Sigmoid colon (tissue), 3 donors: ENCODE data around the gene PSAP.

Source experiments
- POLR2A ChIP-seq, 2 donors: fragments of 450-650 bp; IDR thresholded peaks; one replicate each; pipeline ENCODE4 v1.6.1; 2016; ENCODE audit warnings: antibody characterized with exemption in 2 of 2, mild to moderate bottlenecking in 2 of 2, moderate library complexity in 2 of 2
- TF ChIP-seq, protein P1 (sequence below), 4 experiments: fragments of 450-650 bp in 3 of 4; fragments of 200-600 bp in 1 of 4; IDR thresholded peaks; one replicate each; pipeline ENCODE4 v1.5.1; 2016 to 2019; ENCODE audit warnings: antibody characterized with exemption in 4 of 4, mild to moderate bottlenecking in 3 of 4, moderate library complexity in 2 of 4

DNA sequence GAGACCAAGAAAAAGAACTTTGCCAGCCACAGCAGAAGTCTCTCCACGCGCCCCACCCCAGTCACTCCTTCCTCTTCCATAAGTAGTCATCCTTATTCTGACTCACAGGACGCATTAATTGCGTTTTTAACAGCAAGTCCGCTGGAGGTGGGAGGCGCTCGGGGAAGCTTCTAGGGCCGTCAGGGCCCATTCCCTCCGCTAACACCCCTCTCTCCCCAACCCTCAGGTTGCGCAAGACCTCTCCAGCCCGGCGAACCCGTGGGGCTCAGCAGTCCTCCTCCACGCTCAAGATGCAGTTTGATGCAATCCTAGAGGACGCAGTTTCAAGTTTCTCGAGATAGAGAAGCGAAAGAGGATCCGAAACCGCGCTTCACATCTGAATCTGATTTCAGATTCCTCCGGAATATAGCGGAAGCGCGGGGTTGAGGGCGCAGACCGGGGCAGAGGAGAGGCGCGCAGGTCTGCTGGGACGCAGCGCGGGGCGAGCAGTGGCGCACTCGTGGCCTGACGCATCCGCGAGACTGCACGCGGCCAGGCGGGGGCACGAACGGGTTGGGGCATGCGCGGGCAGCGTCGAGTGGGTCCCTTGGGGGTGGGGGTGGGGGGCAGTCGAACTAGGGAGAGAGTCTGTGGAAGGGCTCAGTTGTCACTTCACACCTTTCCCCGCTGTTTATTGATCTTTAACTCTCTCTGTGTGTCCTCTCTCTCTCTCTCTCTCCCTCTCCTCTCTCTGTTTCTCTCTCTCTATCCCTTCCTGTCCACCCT, 37.8 kb upstream of the PSAP start:
- TF ChIP-seq POLR2A (IDR thresholded peaks at IDR 0.05), result no peak
- TF ChIP-seq, protein P1, sequence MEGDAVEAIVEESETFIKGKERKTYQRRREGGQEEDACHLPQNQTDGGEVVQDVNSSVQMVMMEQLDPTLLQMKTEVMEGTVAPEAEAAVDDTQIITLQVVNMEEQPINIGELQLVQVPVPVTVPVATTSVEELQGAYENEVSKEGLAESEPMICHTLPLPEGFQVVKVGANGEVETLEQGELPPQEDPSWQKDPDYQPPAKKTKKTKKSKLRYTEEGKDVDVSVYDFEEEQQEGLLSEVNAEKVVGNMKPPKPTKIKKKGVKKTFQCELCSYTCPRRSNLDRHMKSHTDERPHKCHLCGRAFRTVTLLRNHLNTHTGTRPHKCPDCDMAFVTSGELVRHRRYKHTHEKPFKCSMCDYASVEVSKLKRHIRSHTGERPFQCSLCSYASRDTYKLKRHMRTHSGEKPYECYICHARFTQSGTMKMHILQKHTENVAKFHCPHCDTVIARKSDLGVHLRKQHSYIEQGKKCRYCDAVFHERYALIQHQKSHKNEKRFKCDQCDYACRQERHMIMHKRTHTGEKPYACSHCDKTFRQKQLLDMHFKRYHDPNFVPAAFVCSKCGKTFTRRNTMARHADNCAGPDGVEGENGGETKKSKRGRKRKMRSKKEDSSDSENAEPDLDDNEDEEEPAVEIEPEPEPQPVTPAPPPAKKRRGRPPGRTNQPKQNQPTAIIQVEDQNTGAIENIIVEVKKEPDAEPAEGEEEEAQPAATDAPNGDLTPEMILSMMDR (IDR thresholded peaks at IDR 0.05), result no peak
